ENCODE data around the gene EGFR.
A peak's percentile ranks its signal among the peaks of the same experiment; 100 is the strongest.

Gene EGFR

GRCh38 chr7:55155351-55156117, 136.7 kb downstream of the EGFR start:
- Histone ChIP-seq H3K36me3 (replicated peaks) (peaks cover 87% of the 10 kb centered on the region), H3K27ac (peak overlapping the region; percentile 61), H3K4me3 (ENCODE audit: low read depth, low read length) (no peak overlapping the region), H3K27me3 (replicated peaks) (no peaks in the 10 kb centered on the region)
- no peak for TF ChIP-seq CTCF (IDR thresholded peaks at IDR 0.05; ENCODE audit: low read depth, low read length, missing control alignments)
- in situ Hi-C loops (cut with HindIII; ENCODE audit: low pct_ligation_motif_present, low sequenced_read_pairs) = no loop called here
- no peak for DNase-seq

GRCh38 chr7:55156919-55157763, 138.3 kb downstream of the EGFR start:
- Histone ChIP-seq H3K4me3 (ENCODE audit: low read depth, low read length) (no peak overlapping the region), H3K27me3 (replicated peaks) (no peaks in the 10 kb centered on the region), H3K27ac (peak overlapping the region; percentile 61), H3K36me3 (replicated peaks) (peaks cover 84% of the 10 kb centered on the region)
- in situ Hi-C loops (cut with HindIII; ENCODE audit: low pct_ligation_motif_present, low sequenced_read_pairs) = no loop called here
- peak; percentile 30 for DNase-seq
- TF ChIP-seq CTCF (IDR thresholded peaks at IDR 0.05; ENCODE audit: low read depth, low read length, missing control alignments) = no peak

- DNase-seq = no peak
- peaks cover 84% of the 10 kb centered on the region for H3K36me3 ChIP-seq (replicated peaks)
- no peak for TF ChIP-seq CTCF (IDR thresholded peaks at IDR 0.05; ENCODE audit: low read depth, low read length, missing control alignments)
- no peaks in the 10 kb centered on the region for H3K27me3 ChIP-seq (replicated peaks)
- peak overlapping the region; percentile 61 for H3K27ac ChIP-seq
- in situ Hi-C loops (cut with HindIII; ENCODE audit: low pct_ligation_motif_present, low sequenced_read_pairs) = no loop called here
- H3K4me3 ChIP-seq (ENCODE audit: low read depth, low read length) = no peak overlapping the region
Observed at GRCh38 chr7:55157764-55158105, 138.9 kb downstream of the EGFR start.

- H3K27ac ChIP-seq = peak overlapping the region; percentile 39
- DNase-seq = peak; percentile 53
- H3K36me3 ChIP-seq (replicated peaks) = peaks cover 81% of the 10 kb centered on the region
- TF ChIP-seq CTCF (IDR thresholded peaks at IDR 0.05; ENCODE audit: low read depth, low read length, missing control alignments) = no peak
- H3K4me3 ChIP-seq (ENCODE audit: low read depth, low read length) = no peak overlapping the region
- H3K27me3 ChIP-seq (replicated peaks) = no peaks in the 10 kb centered on the region
- in situ Hi-C loops (cut with HindIII; ENCODE audit: low pct_ligation_motif_present, low sequenced_read_pairs) = no loop called here
Observed at GRCh38 chr7:55158541-55159382, 139.9 kb downstream of the EGFR start.

GRCh38 chr7:55160539-55160938, 141.7 kb downstream of the EGFR start:
- Histone ChIP-seq H3K36me3 (replicated peaks) (peaks cover 82% of the 10 kb centered on the region), H3K4me3 (ENCODE audit: low read depth, low read length) (no peak overlapping the region), H3K27ac (peak overlapping the region; percentile 79), H3K27me3 (replicated peaks) (no peaks in the 10 kb centered on the region)
- peak; percentile 86 for DNase-seq
- in situ Hi-C loops (cut with HindIII; ENCODE audit: low pct_ligation_motif_present, low sequenced_read_pairs) = no loop called here
- no peak for TF ChIP-seq CTCF (IDR thresholded peaks at IDR 0.05; ENCODE audit: low read depth, low read length, missing control alignments)

Measured in brain microvascular endothelial cell (primary cell).